Measurements from ENCODE around the gene SERPINE2.

DNA sequence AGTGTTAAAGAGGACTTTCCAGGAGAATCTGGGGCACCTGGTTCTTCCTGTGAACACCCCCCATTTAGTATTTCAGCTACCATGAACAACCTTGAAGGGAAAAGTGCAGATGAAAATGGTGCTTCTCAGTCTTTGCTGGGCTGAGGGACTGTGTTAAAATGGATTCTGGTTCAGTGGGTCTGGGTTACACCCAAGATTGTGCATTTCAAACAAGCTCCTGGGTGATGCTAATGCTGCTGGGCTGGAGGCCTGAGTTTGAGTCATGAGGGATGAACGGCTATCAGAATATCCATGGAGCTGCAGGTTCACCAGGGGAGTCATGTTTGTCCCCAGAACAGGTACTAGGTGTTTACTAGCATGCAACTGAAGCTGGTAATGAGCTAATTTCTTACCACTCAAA lies 57.8 kb downstream of the SERPINE2 start:
- TF ChIP-seq, protein P1, sequence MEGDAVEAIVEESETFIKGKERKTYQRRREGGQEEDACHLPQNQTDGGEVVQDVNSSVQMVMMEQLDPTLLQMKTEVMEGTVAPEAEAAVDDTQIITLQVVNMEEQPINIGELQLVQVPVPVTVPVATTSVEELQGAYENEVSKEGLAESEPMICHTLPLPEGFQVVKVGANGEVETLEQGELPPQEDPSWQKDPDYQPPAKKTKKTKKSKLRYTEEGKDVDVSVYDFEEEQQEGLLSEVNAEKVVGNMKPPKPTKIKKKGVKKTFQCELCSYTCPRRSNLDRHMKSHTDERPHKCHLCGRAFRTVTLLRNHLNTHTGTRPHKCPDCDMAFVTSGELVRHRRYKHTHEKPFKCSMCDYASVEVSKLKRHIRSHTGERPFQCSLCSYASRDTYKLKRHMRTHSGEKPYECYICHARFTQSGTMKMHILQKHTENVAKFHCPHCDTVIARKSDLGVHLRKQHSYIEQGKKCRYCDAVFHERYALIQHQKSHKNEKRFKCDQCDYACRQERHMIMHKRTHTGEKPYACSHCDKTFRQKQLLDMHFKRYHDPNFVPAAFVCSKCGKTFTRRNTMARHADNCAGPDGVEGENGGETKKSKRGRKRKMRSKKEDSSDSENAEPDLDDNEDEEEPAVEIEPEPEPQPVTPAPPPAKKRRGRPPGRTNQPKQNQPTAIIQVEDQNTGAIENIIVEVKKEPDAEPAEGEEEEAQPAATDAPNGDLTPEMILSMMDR (IDR thresholded peaks at IDR 0.05), result no peak
- no peak for TF ChIP-seq POLR2A (IDR thresholded peaks at IDR 0.05)

Measured in heart left ventricle (tissue), 13 donors.